A549 treated with AZD2906 at 1 μM for 4 hours (cell line): ENCODE data around the gene EMC8. TPM values are rescaled to one million over a fixed set of nuclear protein-coding genes. Genes with fewer than 3 reads are reported as not detected.

Source experiments
- total RNA-seq: library from RNA; stranded (reverse); fragments of 200-300 nt; extraction: Qiagen RNA extraction; gene quantifications from 5 replicates; pipeline ENCODE4 v1.2.3, GENCODE V29; 2022

EMC8 gene
- 56.5 to 75.1 TPM (median 72.6 TPM) in 5 replicates for total RNA-seq

DNA sequence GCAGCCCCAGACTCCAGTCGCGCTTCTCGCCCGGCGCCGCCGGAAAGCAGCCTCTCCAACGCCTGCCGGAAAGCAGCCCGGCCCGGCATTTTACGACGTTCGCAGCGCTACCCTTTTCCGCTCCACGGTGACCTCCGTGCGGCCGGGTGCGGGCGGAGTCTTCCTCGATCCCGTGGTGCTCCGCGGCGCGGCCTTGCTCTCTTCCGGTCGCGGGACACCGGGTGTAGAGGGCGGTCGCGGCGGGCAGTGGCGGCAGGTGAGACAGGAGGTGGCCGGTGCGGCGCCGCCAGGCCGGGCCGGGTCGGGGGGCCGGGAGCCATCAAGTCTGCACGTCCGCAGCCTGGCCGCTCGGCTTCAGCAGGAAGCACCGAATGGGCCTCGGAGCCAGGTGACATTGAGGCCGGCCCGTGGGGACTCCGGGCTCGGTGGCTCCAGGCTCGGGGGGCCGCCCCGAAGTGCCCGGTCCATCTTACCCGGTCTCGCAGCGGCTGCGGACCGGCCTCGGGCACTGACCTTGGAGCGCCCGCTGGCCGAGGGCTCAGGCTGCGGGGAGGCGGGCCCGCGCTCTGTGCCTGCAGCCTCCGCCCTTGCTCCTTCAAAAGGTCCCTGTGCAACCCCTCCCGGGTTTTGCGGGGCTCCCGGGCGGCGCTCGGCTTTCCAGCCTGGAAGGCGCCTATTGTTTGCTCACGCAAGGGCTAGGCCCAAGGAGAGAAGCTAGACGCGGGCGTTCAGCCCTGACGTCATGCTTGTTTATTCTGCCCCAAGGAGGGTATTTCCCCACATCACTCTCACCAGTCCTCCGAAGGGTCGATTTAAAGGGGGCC lies at the start of gene EMC8, which contains the start of gene COX4I1:
EMC8 (minus strand) TSS at position 48 of the 824 bp plus-strand sequence. CDS start 249 bp downstream, outside the sequence.
COX4I1 (plus strand) TSS at position 199 of the 824 bp plus-strand sequence. CDS start 1,511 bp downstream, outside the sequence.

DNA sequence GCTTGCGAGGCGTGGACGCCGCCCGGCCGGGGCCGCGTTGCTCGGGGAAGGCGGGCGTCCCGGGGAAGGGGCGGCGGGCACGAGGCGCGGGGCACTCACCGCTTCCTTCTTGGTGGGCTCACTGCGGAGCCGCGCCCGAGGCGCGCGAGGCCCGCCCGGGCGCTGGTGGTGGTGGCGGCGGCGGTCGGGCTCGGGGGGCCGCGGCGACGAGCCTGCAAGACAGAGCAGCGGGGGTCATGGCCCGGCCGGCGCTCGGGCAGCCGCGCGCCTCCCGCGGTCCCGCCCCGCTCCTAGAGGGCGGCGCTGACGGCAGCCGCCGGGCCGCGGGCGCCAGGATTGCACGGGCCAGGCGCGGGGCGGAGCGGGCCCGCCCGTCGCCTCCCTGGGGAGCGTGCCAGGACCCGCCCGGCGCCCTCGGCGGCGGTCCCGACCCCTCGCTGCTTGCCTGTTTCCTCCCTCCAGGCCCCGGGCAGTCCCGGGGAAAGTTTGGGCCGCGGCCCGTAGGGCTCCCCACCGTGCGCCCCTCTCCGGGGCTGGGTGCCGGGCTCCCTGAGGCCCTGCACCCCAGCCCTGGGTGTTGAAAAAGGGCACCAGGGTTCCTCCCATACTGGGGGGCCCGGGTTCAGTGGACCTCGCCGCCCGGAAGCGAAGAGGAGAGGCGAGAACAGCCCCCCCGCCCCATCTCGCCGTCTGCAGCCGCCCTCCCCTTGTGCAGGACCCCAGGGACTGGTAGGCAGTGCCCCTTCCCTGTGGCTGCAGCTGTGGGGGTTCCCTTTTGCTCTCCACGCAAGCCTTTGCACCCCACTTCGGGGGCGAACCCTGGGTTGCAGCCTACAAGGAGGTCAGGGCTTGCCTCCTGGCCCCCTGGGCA lies 48.3 kb downstream of the EMC8 start, which contains the start of gene C16orf74:
C16orf74 (minus strand) TSS at position 270 of the 871 bp plus-strand sequence. CDS start 15,879 bp downstream, outside the sequence.

Other genes starting within 250 kb of the EMC8 start
- 21.9 to 24.0 TPM (median 22.7 TPM) in 5 replicates for gene GSE1, start 186.2 kb downstream of the EMC8 start, total RNA-seq
- gene GINS2, start 110.6 kb downstream of the EMC8 start, total RNA-seq = 28.5 to 31.5 TPM (median 30.1 TPM) in 5 replicates
- 9.1 to 17.7 TPM (median 15.5 TPM) in 5 replicates for gene C16orf74, start 48.4 kb downstream of the EMC8 start, total RNA-seq
- gene COX4I1, start 151 bp upstream of the EMC8 start, total RNA-seq = 795 to 838 TPM (median 803 TPM) in 5 replicates
- gene IRF8, start 99.6 kb upstream of the EMC8 start, total RNA-seq = 0.34 to 0.43 TPM (median 0.37 TPM) in 5 replicates